HS-27A (cell line): ENCODE results near the gene MAST1.
"Not testable (repeated sequence)": the region's sequence is repeated elsewhere in the genome, so short reads cannot be mapped to it uniquely, and the experiment has no call there.

Source experiments
- DNase-seq: peaks from one replicate; pipeline ENCODE4 v3.0.0-alpha.2; 2012; ENCODE audit warnings: low read depth, missing footprints

Gene MAST1

DNA sequence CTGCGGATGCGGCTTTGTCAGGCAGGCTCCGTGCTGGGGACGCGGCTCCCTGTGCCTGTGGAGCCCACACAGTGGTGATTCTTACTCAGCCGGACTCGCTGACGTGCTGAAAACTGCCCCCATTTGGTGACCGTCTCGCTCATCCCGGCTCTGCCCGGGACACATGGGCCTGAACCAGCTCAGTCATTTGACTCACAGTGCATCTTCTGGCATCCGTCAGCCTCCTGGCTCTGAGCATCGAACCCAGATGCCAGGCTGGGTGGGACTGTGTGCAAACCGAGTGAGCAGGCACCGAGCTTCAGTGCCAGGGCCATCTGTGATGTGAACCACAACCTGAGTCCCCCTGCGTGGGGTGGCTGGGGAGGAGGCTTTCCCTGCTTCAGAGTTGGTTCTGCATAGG lies 58.1 kb downstream of the MAST1 start:
- DNase-seq = no peak

- no peak for DNase-seq
These were observed 61.7 kb downstream of the MAST1 start for GRCh38 chr19:12899891-12900518.

DNA sequence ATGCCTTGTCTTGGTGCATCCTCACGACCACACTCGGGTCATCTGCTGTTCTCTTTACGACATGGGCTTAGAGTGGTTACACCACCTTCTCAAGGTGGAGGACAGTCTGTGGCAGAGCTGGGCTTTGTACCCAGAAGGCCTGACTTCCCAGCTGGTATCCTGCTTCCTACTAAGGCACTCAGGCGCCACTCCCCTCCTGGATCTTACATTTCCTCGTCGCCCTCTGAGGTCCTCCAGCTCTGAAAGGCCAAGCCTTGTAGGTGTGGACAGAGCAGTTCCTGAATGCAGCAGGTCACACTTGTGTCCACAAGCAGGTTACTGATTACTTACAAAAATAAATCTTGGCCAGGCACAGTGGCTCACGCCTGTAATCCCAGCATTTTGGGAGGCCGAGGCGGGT lies 68.9 kb downstream of the MAST1 start:
- DNase-seq = no peak

GRCh38 chr19:12912571-12912970 lies 74.3 kb downstream of the MAST1 start:
- no peak for DNase-seq

DNA sequence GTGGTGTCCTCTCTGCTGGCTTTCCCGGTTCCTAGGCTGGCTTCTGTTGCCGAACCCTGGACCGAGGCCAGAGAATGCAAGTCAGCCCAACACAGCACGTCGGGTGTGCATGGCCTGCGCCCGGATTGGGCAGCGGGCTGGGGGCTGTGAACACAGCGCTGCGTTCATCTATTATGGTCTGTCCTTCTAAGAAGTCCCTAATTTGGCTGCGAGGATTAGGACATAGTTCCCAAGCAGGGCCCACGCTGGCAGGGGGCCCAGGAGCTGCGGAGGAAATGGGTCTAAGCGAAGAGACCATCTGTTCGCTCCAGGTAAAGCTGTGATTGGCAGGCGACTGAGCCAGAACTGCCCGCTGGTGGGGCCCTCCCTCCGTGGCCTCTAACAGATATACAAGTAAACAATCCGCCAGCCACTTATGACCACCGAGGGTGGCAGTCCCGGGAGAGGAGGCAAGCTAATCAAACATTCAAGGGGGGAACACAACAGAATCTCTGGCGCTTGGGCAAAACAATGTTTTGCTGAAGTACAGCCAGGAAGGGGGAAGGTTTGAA lies 74.8 kb downstream of the MAST1 start:
- no peak for DNase-seq

DNA sequence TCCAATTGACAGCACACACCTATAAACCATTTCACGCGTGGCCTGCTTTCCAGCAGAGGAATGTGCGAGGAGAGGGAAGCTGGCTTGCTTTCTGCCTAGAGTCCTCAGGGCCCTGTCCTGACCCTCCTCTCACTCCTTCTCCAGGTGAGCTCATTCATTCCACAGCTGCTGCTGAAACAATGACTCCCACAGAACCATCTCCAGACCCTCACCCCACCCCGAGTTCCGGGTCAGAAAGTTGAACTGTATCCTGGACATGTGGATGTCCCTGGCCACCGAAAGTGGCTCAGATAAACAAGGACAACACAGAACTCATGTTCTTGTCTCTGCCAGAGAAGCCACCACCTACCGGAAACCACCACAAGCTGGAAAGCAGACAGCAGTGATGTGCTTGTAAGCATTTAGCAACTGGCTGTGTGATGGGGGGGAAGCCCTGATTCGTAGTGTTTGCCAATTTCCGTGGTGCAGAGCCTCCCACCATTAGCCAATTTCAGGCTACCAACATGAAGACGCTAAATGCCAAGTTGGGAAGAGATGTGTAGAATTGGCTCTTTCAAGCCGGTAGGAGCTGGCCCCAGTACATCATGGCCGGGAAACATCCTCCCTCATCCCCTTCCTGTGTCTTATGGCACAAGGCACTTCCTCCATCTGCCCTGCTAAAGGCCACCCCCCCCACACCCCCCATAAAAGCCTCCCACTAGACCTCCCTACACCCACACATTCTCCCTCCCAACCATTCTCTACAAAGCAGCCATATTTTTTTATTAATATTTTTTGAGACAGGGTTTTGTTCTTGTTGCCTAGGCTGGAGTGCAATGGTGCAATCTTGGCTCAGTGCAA lies 75.8 kb downstream of the MAST1 start:
- no peak for DNase-seq

DNA sequence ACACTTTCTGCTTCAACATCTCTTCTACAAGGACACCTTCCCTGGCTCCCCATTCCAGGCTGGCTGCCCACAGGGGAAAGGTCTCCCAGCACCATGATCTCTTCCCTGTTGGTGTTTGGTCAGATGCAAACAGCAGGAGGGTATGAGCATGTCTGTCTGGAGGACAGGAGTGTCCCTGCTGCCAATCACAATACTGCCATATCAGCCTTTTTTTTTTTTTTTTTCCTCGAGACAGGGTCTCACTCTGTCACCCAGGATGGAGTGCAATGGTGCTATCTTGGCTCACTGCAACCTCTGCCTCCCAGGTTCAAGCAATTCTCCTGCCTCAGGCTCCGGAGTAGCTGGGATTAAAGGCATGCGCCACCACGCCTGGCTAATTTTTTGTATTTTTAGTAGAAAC lies 77.5 kb downstream of the MAST1 start:
- not testable (repeated sequence) for DNase-seq

DNA sequence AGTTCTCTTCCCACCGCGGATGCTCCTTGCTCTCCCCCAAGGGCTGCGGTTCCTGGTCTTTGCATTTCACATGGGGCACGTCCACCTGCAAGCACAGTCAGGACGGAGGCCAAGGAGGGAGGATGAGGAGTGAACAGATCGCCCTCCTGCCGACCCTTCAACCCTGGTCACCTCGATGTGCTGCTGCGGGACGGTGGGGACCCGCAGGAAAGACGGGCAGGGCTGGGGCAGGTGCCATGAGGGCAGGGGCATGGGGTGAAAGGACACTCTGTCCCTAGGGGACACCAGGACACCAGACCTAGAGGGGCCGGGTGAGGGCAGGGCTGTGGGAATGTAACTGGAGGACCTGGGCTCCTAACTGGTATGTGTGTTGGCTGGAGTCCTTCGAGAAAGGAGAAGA lies 79.9 kb downstream of the MAST1 start:
- DNase-seq = no peak

DNA sequence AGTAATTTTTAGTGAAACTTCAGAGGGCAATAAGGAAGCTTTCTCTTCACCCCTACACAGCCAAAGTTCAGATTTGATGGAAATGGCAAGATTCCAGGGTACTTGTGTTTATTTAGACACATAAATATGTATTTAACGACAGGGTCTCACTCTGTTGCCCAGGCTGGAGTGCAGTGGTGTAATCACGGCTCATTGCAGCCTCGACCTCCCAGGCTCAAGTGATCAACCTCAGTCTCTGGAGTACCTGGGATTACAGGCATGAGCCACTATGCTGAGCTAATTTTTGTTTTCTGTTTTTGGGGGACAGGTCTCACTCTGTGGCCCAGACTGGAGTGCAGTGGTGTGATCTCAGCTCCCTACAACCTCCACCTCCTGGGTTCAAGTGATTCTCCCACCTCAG lies 82.7 kb downstream of the MAST1 start:
- no peak for DNase-seq

- no peak for DNase-seq
These were observed 84.6 kb downstream of the MAST1 start for GRCh38 chr19:12922959-12923358.
